Astrocyte (in vitro differentiated cells and primary cell): ENCODE measurements around the gene PLAAT2. TPM values are rescaled to one million over a fixed set of nuclear protein-coding genes. Genes with fewer than 3 reads are reported as not detected.
"Not testable (repeated sequence)": the region's sequence is repeated elsewhere in the genome, so short reads cannot be mapped to it uniquely, and the experiment has no call there.

Experiments
- DNase-seq: peaks from one replicate; pipeline ENCODE4 v3.0.0-alpha.2; 2010; ENCODE audit warnings: low read depth
- FAIRE-seq: peaks from 2 replicates; lab custom pipeline; 2011; peaks lifted over from hg19 to GRCh38; lab: Jason Lieb, UNC
- H2AFZ ChIP-seq: 2 replicates; pipeline ENCODE4 v1.6.0; 2012; ENCODE audit warnings: low read depth, low read length, inconsistent platforms
- H3K27ac ChIP-seq: 2 replicates; pipeline ENCODE4 v1.5.1; 2011; ENCODE audit warnings: low read depth, low read length, inconsistent platforms
- H3K27me3 ChIP-seq: 2 replicates; pipeline ENCODE4 v1.6.0; 2011; ENCODE audit warnings: low read length, inconsistent platforms; ENCODE audit not compliant: insufficient read depth
- H3K36me3 ChIP-seq: 2 replicates; pipeline ENCODE4 v1.5.1; 2011; ENCODE audit warnings: low read length, inconsistent platforms; ENCODE audit not compliant: insufficient read depth
- H3K4me1 ChIP-seq: 2 replicates; pipeline ENCODE4 v1.5.1; 2011; ENCODE audit warnings: low read length, inconsistent platforms; ENCODE audit not compliant: insufficient read depth
- H3K4me2 ChIP-seq: 2 replicates; pipeline ENCODE4 v1.6.0; 2012; ENCODE audit warnings: low read length, inconsistent platforms
- H3K4me3 ChIP-seq: 2 replicates; pipeline ENCODE4 v1.5.1; 2011; ENCODE audit warnings: low read depth, mild to moderate bottlenecking, low read length, inconsistent platforms; ENCODE audit not compliant: insufficient read depth
- H3K79me2 ChIP-seq: 2 replicates; pipeline ENCODE4 v1.6.0; 2012; ENCODE audit warnings: mild to moderate bottlenecking, low read length, inconsistent platforms; ENCODE audit not compliant: insufficient read depth
- H3K9ac ChIP-seq: 2 replicates; pipeline ENCODE4 v1.6.0; 2012; ENCODE audit warnings: mild to moderate bottlenecking, low read length, inconsistent platforms
- H3K9me3 ChIP-seq: 2 replicates; pipeline ENCODE4 v1.5.1; 2012; ENCODE audit warnings: low read depth, mild to moderate bottlenecking, low read length, inconsistent platforms; ENCODE audit not compliant: insufficient read depth
- H4K20me1 ChIP-seq: 2 replicates; pipeline ENCODE4 v1.6.0; 2012; ENCODE audit warnings: low read length, inconsistent platforms; ENCODE audit not compliant: insufficient read depth
- H3K27ac Mint-ChIP-seq: one replicate; pipeline ENCODE4 v1.8.0; 2021; ENCODE audit warnings: mild to moderate bottlenecking, mixed read lengths; ENCODE audit not compliant: unreplicated experiment
- H3K27me3 Mint-ChIP-seq: one replicate; pipeline ENCODE4 v1.8.0; 2021; ENCODE audit warnings: low read depth, mixed read lengths; ENCODE audit not compliant: unreplicated experiment
- H3K36me3 Mint-ChIP-seq: one replicate; pipeline ENCODE4 v1.8.0; 2021; ENCODE audit warnings: low read depth, mixed read lengths; ENCODE audit not compliant: unreplicated experiment
- H3K4me1 Mint-ChIP-seq: one replicate; pipeline ENCODE4 v1.8.0; 2021; ENCODE audit warnings: low read depth, mixed read lengths; ENCODE audit not compliant: unreplicated experiment
- H3K4me3 Mint-ChIP-seq: one replicate; pipeline ENCODE4 v1.8.0; 2021; ENCODE audit warnings: mild to moderate bottlenecking, moderate library complexity, mixed read lengths; ENCODE audit not compliant: unreplicated experiment
- H3K9me3 Mint-ChIP-seq: one replicate; pipeline ENCODE4 v1.8.0; 2021; ENCODE audit warnings: mild to moderate bottlenecking, mixed read lengths; ENCODE audit not compliant: unreplicated experiment
- CTCF ChIP-seq: IDR thresholded peaks from 2 replicates; pipeline ENCODE4 v1.5.1; 2011; ENCODE audit warnings: low read depth, mild to moderate bottlenecking, inconsistent platforms, low read length, moderate library complexity; ENCODE audit not compliant: insufficient read depth
- EZH2 ChIP-seq: IDR thresholded peaks from 2 replicates; pipeline ENCODE4 v1.6.1; 2012; ENCODE audit warnings: mild to moderate bottlenecking, low read length, inconsistent platforms; ENCODE audit not compliant: insufficient read depth
- total RNA-seq: library from RNA; stranded (reverse); gene quantifications from 2 replicates; pipeline ENCODE4 v1.2.1, GENCODE V29; 2021

The PLAAT2 gene
- total RNA-seq, 1 donor from 2014 or later, result 0.52 TPM

GRCh38 chr11:63578882-63579281, 15.7 kb upstream of the PLAAT2 start:
- H3K4me3 Mint-ChIP-seq, H3K9ac ChIP-seq, H3K9me3 ChIP-seq, H4K20me1 ChIP-seq, H3K27ac ChIP-seq, H3K4me2 ChIP-seq, H3K4me1 Mint-ChIP-seq, DNase-seq, H3K79me2 ChIP-seq, H3K4me3 ChIP-seq, H3K27me3 Mint-ChIP-seq, H2AFZ ChIP-seq, H3K36me3 ChIP-seq, H3K27me3 ChIP-seq, H3K4me1 ChIP-seq, FAIRE-seq, H3K27ac Mint-ChIP-seq: not testable (repeated sequence)
- H3K9me3 Mint-ChIP-seq, result peaks cover 36% of the 10 kb centered on the region
- peaks cover 21% of the 10 kb centered on the region for H3K36me3 Mint-ChIP-seq

GRCh38 chr11:63574856-63575602, 11.8 kb upstream of the PLAAT2 start:
- peak overlapping the region; percentile 30 for H3K9ac ChIP-seq
- peaks cover 9% of the 10 kb centered on the region for H3K36me3 Mint-ChIP-seq
- H3K9me3 Mint-ChIP-seq, result peaks cover 11% of the 10 kb centered on the region
- no peak for DNase-seq
- no peaks in the 10 kb centered on the region for H4K20me1 ChIP-seq
- no peaks in the 10 kb centered on the region for H3K27me3 Mint-ChIP-seq
- peak overlapping the region; percentile 15 for H3K4me3 ChIP-seq
- no peak for TF ChIP-seq CTCF
- no peak overlapping the region for H3K27ac Mint-ChIP-seq
- H3K4me1 Mint-ChIP-seq, result peaks cover 2% of the 10 kb centered on the region
- H3K27me3 ChIP-seq, result no peaks in the 10 kb centered on the region
- no peaks in the 10 kb centered on the region for H3K4me1 ChIP-seq
- H3K4me3 Mint-ChIP-seq, result no peak overlapping the region
- H2AFZ ChIP-seq, result peak overlapping the region; percentile 7
- H3K4me2 ChIP-seq, result peak overlapping the region; percentile 68
- no peaks in the 10 kb centered on the region for H3K9me3 ChIP-seq
- FAIRE-seq, result no peak
- no peak overlapping the region for H3K27ac ChIP-seq
- H3K36me3 ChIP-seq, result no peaks in the 10 kb centered on the region
- no peaks in the 10 kb centered on the region for H3K79me2 ChIP-seq

- peaks cover 7% of the 10 kb centered on the region for H3K9me3 Mint-ChIP-seq
- peak overlapping the region; percentile 30 for H3K9ac ChIP-seq
- H3K4me2 ChIP-seq, result peak overlapping the region; percentile 68
- peak; percentile 55 for DNase-seq
- H2AFZ ChIP-seq, result peak overlapping the region; percentile 7
- H3K27me3 ChIP-seq, result no peaks in the 10 kb centered on the region
- no peaks in the 10 kb centered on the region for H4K20me1 ChIP-seq
- H3K4me1 Mint-ChIP-seq, result peaks cover 2% of the 10 kb centered on the region
- no peaks in the 10 kb centered on the region for H3K27me3 Mint-ChIP-seq
- H3K4me1 ChIP-seq, result no peaks in the 10 kb centered on the region
- H3K27ac ChIP-seq, result no peak overlapping the region
- H3K27ac Mint-ChIP-seq, result no peak overlapping the region
- FAIRE-seq, result no peak
- no peaks in the 10 kb centered on the region for H3K9me3 ChIP-seq
- peak overlapping the region; percentile 45 for H3K4me3 Mint-ChIP-seq
- H3K79me2 ChIP-seq, result no peaks in the 10 kb centered on the region
- no peaks in the 10 kb centered on the region for H3K36me3 ChIP-seq
- peak overlapping the region; percentile 15 for H3K4me3 ChIP-seq
- H3K36me3 Mint-ChIP-seq, result peaks cover 7% of the 10 kb centered on the region
- TF ChIP-seq EZH2 (no peak), CTCF (no peak)
These were observed 11.0 kb upstream of the PLAAT2 start for GRCh38 chr11:63573881-63574855.
